ENCODE data around the gene RPGRIP1.
"Not testable (repeated sequence)": the region's sequence is repeated elsewhere in the genome, so short reads cannot be mapped to it uniquely, and the experiment has no call there.

Gene RPGRIP1

DNA sequence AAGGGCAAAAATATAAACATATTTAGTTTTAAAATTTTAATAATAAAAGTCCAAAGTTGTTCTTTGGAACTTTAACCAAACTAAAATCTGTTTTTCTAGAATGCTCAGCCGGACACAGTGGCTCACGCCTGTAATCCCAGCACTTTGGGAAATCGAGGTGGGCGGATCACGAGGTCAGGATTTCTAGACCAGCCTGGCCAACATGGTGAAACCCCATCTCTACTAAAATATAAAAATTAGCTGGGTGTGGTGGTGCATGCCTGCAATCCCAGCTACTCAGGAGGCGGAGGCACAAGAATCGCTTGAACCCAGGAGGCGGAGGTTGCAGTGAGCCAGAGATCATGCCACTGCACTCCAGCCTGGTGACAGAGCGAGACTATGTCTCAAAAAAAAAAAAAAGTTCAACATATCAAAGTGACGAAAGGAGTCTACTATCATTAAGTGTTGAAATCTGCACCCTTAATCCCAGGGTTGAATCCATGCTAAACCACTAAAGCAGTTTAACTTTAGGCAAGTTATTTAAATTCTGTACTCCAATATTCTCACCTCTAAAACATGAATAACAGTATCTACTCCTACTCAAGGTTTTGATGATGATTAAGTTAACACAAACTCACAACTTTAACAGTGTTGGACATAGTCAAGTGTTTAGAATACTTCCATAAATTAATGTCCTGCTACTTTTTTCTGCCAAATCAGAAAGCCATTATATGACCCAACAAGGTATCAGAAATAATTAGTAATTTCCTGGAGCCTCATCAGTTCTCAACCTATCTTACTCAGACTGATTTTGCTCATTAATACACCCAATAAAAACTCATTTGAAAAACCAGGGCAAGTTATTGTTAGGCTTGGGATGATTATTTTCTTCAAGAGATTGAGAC lies 21.6 kb upstream of the RPGRIP1 start:
- DNase-seq (ENCODE audit: low read depth in 2 of 2): no peak

DNA sequence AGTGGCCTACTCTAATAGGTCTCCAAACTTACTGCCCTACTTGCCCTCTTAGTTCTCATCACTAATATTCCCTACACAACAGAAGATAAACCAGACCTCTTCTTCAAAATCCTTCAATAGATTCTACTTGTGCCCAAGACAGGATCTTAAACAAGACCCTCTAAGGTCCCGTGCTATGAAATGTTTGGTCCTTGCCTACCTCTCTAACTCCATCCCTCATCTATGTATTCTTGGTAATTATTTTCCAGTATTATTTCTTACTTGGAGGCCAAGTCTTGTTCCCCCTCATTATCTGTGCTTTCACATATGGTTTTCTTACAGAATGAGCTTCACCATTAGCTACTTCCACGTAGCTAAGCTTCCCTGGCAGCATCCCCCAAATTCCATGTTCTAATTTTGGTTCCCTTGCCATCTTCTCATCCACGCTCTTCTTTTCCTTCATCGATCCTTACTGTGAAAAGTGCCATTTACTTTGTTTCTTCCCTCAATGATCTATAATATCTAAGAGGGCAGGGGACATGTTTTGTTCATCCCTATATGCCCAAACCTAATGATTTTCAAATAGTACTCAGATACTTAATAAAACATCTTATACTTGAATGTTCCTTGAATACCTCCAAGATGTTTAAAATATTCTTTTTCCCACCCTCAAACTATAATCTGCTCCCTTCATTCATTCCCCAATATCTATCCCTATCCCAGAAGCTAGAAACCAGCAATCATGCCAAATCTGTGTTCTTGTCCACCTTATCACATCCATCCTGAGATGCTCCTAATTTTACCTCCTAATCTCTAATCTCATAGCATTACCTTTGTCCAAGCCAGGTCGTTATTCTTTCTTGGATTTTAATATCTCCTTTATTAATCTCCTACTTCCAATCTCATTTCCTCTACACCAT lies 20.7 kb upstream of the RPGRIP1 start:
- no peak for DNase-seq (ENCODE audit: low read depth in 2 of 2)

DNA sequence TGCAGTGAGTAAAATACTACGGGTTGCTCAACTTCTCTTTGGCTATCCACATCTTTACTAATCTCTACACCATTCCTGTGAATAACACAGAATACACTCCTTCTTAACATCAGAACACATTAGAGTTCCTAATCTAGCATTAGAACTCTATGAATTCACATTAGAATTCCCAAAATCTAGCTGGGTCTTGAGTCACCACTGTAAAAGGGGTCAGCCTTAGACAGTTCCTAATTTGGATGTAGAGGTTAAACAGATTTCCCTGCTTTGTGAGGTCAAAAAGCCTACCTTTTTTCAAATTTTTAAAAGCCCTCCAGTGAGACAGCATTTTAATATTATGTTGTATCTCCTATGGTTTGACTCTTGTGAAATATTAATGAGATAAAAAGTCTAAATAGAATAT lies 18.1 kb upstream of the RPGRIP1 start:
- DNase-seq (ENCODE audit: low read depth in 2 of 2): no peak

DNA sequence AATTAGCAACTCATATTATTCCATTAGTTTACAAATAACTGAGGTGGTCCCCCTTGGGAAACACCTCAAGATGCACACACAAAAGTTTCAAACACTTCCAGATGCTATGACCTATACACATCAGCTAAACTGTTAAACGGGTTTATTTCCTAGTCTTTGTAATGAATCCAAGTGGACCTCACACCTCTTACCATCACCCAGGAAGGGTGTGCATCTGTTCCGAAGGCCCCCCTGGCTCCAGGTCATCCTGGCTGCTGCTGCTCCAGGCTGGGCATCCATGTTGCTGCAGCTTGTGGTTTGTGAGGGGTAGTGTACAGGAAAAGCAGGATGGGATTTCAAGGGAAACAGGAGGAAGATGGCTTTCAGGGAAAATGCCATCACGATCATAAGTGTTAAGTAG lies 17.5 kb upstream of the RPGRIP1 start:
- DNase-seq (ENCODE audit: low read depth in 2 of 2): no peak

DNA sequence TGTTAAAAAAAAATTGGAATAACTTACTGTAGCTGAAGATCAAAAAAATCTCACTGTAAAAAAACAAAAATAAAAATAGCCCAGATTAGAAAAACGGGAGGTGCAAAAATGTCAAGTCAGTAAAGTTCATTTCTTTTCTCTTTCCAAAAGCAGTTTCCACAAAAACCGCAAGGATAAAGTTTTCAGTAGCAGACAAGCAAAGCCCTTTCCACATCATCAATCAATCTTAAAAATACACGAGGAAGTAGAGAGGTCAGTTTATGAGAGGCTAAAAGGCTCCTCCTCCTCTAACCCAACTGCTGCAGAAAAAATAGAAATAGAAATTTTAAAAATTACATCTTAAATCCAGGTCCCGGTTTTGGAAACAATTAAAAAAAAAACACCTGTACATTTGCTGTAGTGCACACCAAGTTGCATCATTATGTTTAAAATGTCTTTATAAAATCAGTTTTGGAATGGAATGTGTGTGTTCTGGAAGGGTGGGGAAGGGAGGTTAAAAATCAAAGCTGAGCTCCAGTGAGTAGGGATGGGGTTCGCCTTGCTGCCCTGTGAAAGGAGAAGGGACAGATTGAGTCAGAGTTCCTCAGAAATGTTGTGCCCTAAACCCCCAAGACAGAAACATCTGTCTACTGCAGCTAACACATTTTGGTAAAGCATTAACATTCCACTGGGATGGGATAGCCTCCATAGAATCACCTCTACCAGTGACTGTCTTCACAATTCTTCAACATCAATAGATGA lies 16.4 kb upstream of the RPGRIP1 start:
- DNase-seq (ENCODE audit: low read depth in 2 of 2): no peak

DNA sequence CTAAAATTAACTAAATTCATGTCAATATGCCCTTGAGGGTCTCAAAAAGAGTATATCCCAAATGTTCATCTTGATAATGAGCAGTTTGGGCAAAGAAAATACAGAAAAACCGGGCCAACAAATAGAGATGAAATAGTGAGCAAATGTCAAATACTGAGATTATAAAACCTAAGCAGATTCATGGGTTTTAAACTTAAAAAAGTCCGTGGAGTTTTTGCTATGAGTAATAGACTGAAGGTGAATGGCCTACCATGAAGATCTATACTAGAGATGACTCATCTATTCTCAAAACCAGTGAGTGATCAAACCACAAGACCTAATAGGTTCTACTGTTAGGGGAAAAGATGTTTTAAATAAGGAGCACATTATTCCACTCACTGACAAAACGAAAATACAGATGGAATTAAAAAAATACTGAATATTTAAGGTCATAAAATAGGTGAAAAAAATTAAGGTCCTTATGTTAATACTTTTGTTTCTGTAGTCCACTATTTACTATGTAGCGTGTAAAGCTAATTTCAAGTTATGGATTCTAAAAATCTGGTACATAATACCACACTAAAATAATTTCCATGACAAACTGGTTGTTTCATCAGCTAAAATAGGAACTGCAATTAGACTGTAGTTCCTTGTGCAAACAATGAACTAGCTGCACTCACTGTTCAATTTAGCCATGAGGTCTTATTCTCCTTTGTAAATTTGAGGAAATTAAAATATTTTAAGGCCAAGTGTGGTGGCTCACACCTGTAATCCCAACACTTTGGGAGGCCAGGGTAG lies 15.7 kb upstream of the RPGRIP1 start:
- no peak for DNase-seq (ENCODE audit: low read depth in 2 of 2)

DNA sequence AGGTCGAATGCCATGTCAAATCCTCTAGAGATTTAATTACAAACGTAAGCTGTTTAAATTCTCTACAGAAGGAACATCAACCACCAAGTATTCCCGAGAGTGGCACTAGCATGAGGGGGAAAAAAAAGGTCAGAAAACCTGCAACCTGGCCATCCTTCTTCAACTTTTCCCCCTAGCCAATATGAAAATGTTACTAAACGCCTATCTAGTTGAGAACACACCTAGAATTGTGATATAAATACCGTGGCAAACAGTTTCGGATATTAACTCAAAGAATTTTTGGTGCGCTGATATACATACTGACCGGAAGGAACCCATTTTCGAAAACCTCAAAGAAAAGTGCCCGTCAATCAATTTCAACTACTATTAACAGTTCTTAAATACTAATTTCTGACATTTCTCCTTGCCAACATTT lies 12.4 kb upstream of the RPGRIP1 start:
- no peak for DNase-seq (ENCODE audit: low read depth in 2 of 2)

DNA sequence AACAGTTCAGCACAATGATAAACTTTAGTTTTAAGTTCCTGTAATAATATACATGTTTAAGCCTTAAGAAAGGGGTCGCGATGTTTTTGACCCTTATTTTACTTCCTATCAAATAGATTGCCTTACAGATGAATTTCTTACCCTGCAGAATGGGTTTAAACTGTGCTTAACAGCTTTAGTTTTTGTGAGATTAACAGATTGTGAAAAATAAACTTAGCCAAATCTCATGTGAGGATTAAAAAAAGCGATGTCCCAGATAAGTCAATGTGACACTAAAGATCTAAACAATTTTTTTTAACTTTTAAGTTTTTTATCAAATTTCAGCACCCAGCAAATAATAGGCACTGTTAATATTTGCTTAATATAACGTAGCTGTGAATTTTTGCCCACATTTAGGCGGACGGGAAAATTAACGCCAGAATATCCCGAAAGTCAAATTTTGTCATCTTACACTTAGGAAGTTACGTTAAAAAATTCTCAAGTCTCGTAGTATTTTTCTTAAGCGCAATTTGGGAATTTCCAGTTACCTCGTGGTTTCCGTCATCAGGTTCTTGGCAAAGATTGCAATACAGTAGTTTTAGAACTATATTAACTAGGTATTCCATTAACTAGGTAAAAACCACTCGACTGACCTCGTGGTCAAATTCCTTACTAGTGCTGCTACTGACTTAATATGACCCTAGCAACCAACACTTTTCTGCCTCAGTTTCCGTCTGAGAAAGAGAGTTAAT lies 11.8 kb upstream of the RPGRIP1 start:
- DNase-seq (ENCODE audit: low read depth in 2 of 2): no peak

DNA sequence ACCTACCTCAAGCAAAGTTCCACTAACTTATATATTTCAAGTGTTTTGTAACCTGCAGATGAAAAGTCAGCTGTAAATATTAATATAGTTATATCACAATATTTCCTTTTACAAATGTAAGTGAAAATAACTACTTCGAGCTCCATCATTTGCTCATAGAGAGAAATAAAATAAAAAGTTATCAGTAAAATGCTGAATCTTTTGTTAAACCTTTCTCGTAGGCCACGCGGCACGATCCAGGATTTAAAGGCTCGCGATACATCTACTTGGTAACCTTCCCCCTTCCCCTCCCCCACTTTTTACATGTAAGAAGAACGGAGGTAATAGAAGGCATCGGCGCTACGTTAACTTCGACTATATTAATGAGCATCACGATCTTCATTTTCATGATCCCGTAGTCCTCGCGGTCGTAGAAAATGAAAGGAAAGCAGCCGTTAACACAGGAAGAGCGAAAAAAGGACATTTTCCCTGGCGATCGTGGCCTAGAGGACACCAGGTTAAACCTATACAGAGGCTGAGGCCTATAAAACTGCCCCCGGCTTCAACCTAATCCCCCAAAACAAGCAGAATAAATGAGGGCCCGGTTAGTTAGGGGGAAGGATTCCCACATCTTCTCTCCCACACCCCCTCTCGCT lies 11.1 kb upstream of the RPGRIP1 start:
- DNase-seq (ENCODE audit: low read depth in 2 of 2): no peak

DNA sequence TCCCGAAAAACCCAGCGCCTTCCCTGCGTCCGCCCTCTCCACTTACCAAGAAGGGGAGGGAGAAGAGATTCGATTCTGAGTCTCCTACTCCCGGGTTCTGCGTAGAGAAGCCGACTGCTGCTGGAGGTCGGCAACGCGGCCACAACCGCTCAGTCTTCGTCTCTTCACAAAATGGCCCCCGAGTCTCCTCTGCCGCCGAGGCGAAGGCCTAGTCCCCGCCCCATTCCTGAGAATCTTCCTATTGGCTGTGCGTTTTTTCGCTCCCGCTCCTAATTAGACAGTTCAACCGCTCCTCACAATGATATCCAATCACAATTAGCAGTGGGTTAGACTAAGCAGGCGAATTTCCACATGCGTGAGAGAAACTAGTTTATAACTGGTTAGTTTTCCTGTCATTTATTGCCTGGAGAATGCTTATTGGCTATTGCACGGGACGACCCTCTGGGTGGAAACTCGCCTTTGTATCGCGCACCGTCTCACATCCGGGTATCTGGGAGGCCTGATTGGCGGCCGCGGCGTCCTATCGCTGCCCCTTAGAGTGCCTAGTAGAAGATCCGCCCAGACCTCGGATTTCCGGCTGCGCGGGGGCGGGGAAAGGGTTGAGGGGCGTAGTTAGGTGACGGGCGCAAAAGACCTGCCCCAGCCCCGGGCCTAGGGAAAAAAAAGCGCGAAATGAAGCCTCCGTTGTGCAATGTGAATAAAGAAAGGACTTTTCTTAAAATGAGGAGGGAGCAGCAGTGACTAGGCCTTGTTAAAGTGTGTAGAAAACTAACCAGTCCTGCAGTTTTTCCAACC lies 10.4 kb upstream of the RPGRIP1 start, which contains the start of gene HNRNPC:
Gene HNRNPC (minus strand): TSS at position 191 of the 795 bp plus-strand sequence. CDS start 35,249 bp downstream, outside the sequence.
- peak; percentile 100 for DNase-seq (ENCODE audit: low read depth in 2 of 2)

DNA sequence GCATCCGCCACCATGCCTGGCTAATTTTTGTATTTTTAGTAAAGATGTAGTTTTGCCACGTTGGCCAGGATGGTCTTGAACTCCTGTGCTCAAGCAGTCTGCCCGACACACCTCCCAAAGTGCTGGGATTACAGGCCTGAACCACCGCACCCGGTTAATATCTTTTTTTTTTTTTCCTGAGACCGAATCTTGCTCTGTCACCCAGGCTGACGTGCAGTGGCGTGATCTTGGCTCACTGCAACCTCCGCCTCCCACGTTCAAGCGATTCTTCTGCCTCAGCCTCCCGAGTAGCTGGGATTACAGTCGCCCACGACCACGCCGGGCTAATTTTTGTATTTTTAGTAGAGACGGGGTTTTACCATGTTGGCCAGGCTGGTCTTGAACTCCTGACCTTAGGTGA lies 7.2 kb upstream of the RPGRIP1 start:
- not testable (repeated sequence) for DNase-seq (ENCODE audit: low read depth in 2 of 2)

DNA sequence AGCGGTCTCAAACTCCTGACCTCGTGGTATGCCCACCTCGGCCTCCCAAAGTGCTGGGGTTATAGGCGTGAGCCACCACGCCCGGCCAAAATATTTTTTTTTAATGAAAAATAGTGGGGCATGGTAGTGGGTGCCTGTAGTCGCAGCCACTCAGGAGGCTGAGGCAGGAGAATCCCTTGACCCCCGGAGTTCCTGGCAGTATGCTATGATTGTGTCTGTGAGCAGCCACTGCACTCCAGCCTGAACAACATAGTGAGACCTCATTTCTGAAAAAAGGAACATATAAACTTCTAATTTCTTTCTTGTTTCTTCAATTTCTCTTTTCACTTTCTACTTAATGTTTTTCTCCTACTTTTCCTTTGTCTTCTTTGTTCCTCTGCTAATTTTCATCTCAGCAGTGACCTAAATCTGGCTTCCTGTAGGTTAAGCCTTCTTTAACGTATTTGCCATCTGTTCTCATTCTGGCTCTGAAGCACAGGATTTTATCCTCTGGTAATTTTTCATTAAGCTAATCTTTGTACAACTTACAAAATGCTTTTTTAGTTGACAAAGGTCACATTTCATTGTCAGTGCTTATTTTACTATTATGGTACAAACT lies 4.5 kb upstream of the RPGRIP1 start:
- no peak for DNase-seq (ENCODE audit: low read depth in 2 of 2)

DNA sequence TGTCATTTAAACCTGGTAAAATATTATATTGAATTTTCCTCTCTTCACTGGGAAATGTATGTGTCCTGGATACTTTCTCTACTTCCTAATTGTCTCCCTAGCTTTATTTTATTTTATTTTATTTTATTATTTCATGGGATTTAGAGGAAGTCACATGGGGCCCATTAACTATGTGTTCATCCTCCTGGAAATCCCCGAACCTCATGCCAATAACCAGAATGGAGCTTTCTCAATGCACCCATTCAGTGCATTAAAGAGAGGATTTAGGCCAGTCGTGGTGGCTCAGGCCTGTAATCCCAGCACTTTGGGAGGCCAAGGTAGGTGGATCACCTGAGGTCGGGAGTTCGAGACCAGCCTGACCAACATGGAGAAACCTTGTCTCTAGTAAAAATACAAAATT lies 1.3 kb upstream of the RPGRIP1 start:
- no peak for DNase-seq (ENCODE audit: low read depth in 2 of 2)

DNA sequence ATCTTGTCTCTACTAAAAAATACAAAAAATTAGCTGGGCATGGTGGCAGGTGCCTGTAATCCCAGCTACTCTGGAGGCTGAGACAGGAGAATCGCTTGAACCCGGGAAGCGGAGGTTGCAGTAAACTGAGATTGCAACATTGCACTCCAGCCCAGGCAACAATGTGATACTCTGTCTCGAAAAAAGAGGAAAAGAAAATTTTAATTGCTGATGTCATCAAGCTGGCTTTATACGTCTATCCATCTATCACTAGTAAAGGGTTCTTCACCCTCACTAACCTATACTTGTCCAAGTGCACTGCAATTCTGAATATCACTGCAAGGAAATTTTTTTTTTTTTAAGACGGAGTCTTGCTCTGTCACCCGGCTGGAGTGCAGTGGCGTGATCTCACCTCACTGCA lies 2.0 kb downstream of the RPGRIP1 start:
- DNase-seq (ENCODE audit: low read depth in 2 of 2): not testable (repeated sequence)

DNA sequence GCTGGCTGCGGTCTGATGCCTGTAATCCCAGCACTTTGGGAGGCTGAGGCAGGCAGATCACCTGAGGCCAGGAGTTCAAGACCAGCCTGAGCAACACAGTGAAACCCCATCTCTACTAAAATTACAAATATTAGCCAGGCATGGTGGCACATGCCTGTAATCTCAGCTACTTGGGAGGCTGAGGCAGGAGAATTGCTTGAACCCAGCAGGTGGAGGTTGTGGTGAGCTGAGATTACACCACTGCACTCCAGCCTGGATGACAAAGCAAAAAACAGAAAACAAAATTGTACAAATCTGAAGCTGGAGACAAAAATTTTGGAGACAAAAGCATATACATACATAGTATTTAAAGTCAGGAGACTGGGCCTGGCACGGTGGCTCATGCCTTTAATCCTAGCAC lies 6.6 kb downstream of the RPGRIP1 start:
- DNase-seq (ENCODE audit: low read depth in 2 of 2): not testable (repeated sequence)

DNA sequence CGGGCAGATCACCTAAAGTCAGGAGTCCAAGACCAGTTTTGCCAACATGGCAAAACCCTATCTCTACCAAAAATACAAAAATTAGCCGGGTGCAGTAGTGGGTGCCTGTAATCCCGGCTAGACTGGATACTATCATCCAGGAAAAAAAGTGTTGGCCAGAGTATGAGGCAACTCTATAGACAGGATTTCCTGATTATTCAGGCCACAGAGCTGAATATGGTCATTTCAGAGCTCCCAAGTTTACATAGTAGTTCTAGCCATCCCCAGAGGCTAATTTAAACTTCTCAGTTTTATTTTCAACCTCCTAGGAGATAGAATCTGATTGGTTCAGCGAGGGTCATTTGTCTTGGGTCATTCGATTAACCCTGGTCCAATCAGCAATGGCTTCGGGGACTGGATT lies 7.3 kb downstream of the RPGRIP1 start:
- DNase-seq (ENCODE audit: low read depth in 2 of 2): no peak

DNA sequence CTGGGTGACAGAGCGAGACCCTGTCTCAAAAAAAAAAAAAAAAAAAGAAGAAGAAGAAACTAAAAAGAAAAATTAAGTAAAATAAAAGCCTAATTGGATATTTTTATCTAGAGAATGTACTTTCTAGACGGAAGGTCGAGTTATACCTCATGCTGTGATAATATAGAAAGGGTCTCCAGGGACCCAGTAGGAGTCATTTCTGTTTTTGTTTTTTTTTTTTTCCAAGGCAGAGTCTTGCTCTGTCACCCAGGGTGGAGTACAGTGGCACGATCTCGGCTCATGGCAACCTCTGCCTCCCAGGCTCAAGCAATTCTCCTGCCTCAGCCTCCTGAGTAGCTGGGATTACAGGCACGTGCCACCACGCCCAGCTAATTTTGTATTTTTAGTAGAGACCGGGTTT lies 14.1 kb downstream of the RPGRIP1 start:
- not testable (repeated sequence) for DNase-seq (ENCODE audit: low read depth in 2 of 2)

DNA sequence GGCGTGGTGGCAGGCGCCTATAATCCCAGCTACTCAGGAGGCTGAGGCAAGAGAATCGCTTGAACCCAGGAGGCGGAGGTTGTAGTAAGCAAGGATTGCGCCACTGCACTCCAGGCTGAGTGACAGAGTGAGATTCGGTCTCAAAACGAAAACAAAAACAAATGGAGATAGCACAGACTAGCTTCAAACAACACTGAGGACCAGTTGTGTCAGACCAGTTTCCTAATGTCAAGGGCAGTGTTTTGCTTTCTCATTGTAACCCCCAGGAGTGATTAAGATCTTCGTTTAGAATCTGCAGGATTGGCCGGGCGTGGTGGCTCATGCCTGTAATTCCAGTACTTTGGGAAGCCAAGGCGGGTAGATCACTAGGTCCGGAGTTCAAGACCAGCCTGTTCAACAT lies 18.5 kb downstream of the RPGRIP1 start:
- no peak for DNase-seq (ENCODE audit: low read depth in 2 of 2)
